ENCODE results near the gene BCL2. TPM values are rescaled to one million over a fixed set of nuclear protein-coding genes. Genes with fewer than 3 reads are reported as not detected.

The BCL2 gene
- polyA plus RNA-seq, 1 of the 3 experiments (the other 2 are of a cell fraction): 1.5 TPM

GRCh38 chr18:63154350-63155152 is 165.0 kb downstream of the BCL2 start (continued):
- no peak for TF ChIP-seq EZH2phosphoT487 (IDR thresholded peaks at IDR 0.05; ENCODE audit: borderline replicate concordance, low read depth)

GRCh38 chr18:63152791-63153190 is 166.8 kb downstream of the BCL2 start:
- H3K4me2 ChIP-seq: no peak overlapping the region
- no peak overlapping the region for H3K9ac ChIP-seq
- no peaks in the 10 kb centered on the region for H3F3A ChIP-seq (replicated peaks; ENCODE audit: insufficient read depth)
- H3K27me3 ChIP-seq (ENCODE audit: insufficient read depth): no peaks in the 10 kb centered on the region
- ChIA-PET CTCF (interaction anchor here (0.7 to 2.4 kb wide), 2 partner anchors 19 to 165 kb away, joined by 3 to 7 read pairs; no protein-coding TSS in a partner anchor), POLR2A (no interaction called here)
- no peak overlapping the region for H3K4me3 ChIP-seq (ENCODE audit: low read depth in 2 of 2, low read length in 1 of 2)
- TF ChIP-seq RCOR1 (IDR thresholded peaks at IDR 0.05; ENCODE audit: low read length) (no peak), MXI1 (IDR thresholded peaks at IDR 0.05; ENCODE audit: low read depth, low read length) (no peak), POLR2AphosphoS5 (IDR thresholded peaks at IDR 0.05; ENCODE audit: low read depth, low read length) (no peak), USF2 (IDR thresholded peaks at IDR 0.05; ENCODE audit: borderline replicate concordance, low read depth, low read length) (no peak), EP300 (IDR thresholded peaks at IDR 0.05; ENCODE audit: borderline replicate concordance in 1 of 2, low read depth in 1 of 2, low read length in 1 of 2) (no peak), RAD21 (IDR thresholded peaks at IDR 0.05; ENCODE audit: low read length) (no peak), RXRA (IDR thresholded peaks at IDR 0.05; ENCODE audit: borderline replicate concordance, low read depth) (no peak), FOXM1 (IDR thresholded peaks at IDR 0.05; ENCODE audit: low read depth) (no peak), MAX (IDR thresholded peaks at IDR 0.05; ENCODE audit: low read depth) (no peak), TCF12 (IDR thresholded peaks at IDR 0.05) (no peak)
- TF ChIP-seq, protein P1, sequence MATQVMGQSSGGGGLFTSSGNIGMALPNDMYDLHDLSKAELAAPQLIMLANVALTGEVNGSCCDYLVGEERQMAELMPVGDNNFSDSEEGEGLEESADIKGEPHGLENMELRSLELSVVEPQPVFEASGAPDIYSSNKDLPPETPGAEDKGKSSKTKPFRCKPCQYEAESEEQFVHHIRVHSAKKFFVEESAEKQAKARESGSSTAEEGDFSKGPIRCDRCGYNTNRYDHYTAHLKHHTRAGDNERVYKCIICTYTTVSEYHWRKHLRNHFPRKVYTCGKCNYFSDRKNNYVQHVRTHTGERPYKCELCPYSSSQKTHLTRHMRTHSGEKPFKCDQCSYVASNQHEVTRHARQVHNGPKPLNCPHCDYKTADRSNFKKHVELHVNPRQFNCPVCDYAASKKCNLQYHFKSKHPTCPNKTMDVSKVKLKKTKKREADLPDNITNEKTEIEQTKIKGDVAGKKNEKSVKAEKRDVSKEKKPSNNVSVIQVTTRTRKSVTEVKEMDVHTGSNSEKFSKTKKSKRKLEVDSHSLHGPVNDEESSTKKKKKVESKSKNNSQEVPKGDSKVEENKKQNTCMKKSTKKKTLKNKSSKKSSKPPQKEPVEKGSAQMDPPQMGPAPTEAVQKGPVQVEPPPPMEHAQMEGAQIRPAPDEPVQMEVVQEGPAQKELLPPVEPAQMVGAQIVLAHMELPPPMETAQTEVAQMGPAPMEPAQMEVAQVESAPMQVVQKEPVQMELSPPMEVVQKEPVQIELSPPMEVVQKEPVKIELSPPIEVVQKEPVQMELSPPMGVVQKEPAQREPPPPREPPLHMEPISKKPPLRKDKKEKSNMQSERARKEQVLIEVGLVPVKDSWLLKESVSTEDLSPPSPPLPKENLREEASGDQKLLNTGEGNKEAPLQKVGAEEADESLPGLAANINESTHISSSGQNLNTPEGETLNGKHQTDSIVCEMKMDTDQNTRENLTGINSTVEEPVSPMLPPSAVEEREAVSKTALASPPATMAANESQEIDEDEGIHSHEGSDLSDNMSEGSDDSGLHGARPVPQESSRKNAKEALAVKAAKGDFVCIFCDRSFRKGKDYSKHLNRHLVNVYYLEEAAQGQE (IDR thresholded peaks at IDR 0.05; ENCODE audit: low read depth, low read length): no peak
- H3K9me3 ChIP-seq: no peaks in the 10 kb centered on the region
- H3K79me2 ChIP-seq (ENCODE audit: insufficient read depth): no peaks in the 10 kb centered on the region
- H3K36me3 ChIP-seq (replicated peaks in 1 of 2; ENCODE audit: control insufficient read depth in 1 of 2, insufficient read depth in 2 of 2, low read length in 1 of 2): no peaks in the 10 kb centered on the region
- DNase-seq: no peak
- 86% methylated on average over 7 of the region's 7 CpGs for WGBS (ENCODE audit: low lambda C conversion rate)
- H3K4me1 ChIP-seq (ENCODE audit: control insufficient read depth in 1 of 2, insufficient read depth in 2 of 2, low read depth in 1 of 2, low read length in 1 of 2): peaks cover 0 to 8% of the 10 kb centered on the region in 2 experiments; a peak in 2 of 4 replicates
- H3K9me2 ChIP-seq: no peaks in the 10 kb centered on the region
- no peak overlapping the region for H3K27ac ChIP-seq (ENCODE audit: low read depth in 2 of 2, low read length in 1 of 2)
- no peak overlapping the region for H2AFZ ChIP-seq (ENCODE audit: low read depth)
- H4K20me1 ChIP-seq (ENCODE audit: insufficient read depth): no peaks in the 10 kb centered on the region

Measured in SK-N-SH (cell line).